Suprapubic skin (tissue), 4 donors: ENCODE results near the gene CLDN18.

Experiments used
- CTCF ChIP-seq, 2 donors: fragments of 200-600 bp in 1 of 2; fragments of 450-650 bp in 1 of 2; sonication (generic) in 1 of 2; IDR thresholded peaks; one replicate each; pipeline ENCODE4 v1.5.1; 2016 to 2019; ENCODE audit warnings: antibody characterized with exemption in 2 of 2, mild to moderate bottlenecking in 1 of 2, moderate library complexity in 1 of 2
- EP300 ChIP-seq: sonication (generic); formaldehyde crosslinking; IDR thresholded peaks from one replicate; pipeline ENCODE4 v1.6.1; 2017; ENCODE audit warnings: antibody characterized with exemption
- POLR2A ChIP-seq, 2 donors: fragments of 450-650 bp; IDR thresholded peaks; one replicate each; pipeline ENCODE4 v1.6.1; 2017; ENCODE audit warnings: antibody characterized with exemption in 2 of 2, mild to moderate bottlenecking in 2 of 2, moderate library complexity in 2 of 2
- POLR2AphosphoS5 ChIP-seq, 3 donors: sonication (generic); formaldehyde crosslinking; IDR thresholded peaks; one replicate each; pipeline ENCODE4 v1.6.1; 2017; ENCODE audit warnings: antibody characterized with exemption in 3 of 3

DNA sequence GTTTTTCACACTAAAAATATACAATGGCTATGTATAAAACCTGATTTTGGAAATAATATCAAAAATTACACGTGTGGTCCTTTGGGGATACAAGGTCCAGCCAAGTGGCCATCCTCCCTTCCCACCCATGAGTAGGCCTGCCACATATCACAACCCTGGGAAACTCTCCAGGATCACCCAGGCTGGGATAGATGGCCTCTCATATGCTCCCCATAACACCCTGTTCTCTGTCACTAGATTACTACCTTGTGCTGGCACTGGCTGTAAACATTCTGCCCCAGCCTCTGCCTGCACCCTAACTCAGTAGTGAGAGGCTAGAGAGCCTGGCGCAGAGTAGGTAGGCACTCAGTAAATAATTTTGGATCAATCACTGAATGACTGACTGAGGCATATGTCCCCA, 52.1 kb downstream of the CLDN18 start:
- TF ChIP-seq EP300 (no peak), POLR2AphosphoS5 (IDR thresholded peaks at IDR 0.05) (no peak), CTCF (IDR thresholded peaks at IDR 0.05) (no peak), POLR2A (IDR thresholded peaks at IDR 0.05) (no peak)
